HG03039 (cell line): ENCODE data around the gene EPHA2.

Experiments used
- ATAC-seq: cut with Tn5 transposase; IDR thresholded peaks from one replicate; pipeline ENCODE4 v1.9.1; 2021; ENCODE audit warnings: mild to moderate bottlenecking, moderate library complexity; ENCODE audit not compliant: unreplicated experiment

EPHA2 gene

DNA sequence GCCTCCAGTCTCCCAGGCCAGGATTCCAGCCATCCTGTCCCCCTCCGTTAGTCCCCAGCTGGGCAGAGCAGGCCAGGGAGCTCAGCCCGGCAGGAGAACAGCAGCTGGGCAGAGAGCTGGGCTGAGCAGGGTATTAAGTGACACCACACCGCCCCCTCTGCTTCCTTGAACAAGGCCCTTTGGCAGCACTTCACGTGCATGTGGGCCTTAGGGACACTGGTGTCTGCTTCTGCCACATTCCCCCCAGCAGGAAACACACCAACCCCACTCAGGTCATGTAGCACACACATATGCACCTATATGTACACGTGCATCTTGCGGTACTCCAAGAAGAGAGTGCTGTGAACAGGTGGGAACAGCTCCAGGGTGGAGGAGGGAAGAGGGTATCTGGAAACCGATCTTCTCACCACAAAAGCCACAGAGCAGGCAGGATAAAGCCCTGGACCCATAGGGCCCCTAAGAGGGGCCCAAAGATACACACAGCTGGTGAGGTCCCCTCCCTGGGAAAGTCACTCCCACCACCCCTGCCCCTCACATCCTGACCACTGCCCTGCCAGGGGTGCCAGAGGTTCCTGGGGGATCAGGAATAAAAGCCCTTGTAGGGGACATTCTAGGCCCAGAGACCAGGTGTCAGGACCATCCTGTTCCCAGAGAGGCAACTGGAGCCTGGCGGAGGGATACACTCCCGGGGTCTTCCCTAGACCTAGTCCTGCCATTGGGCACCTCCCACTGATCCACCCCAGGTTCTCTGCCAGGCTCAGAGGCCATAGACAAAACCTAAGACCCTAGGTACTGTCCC lies 4.5 kb downstream of the EPHA2 start:
- no peak for ATAC-seq

DNA sequence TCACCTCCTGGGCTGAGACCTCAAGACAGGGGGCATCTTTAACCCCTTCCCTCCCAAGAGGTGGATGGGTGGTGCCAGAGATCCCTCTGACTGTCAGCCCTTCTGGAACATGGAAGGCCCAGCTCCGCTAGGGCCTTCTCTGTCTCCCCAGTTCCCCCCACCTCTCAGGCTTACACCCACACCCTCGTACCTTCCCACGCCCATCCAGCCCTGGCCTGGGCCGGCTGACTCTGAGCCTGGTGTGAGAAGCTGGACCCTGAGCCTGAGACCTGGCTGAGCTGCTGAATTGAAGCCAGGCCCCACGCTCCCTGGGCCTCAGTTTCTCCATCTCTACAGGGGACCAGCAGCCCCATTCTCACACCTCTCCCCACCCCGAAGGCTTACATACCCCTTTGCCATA lies 5.4 kb downstream of the EPHA2 start:
- ATAC-seq = no peak

DNA sequence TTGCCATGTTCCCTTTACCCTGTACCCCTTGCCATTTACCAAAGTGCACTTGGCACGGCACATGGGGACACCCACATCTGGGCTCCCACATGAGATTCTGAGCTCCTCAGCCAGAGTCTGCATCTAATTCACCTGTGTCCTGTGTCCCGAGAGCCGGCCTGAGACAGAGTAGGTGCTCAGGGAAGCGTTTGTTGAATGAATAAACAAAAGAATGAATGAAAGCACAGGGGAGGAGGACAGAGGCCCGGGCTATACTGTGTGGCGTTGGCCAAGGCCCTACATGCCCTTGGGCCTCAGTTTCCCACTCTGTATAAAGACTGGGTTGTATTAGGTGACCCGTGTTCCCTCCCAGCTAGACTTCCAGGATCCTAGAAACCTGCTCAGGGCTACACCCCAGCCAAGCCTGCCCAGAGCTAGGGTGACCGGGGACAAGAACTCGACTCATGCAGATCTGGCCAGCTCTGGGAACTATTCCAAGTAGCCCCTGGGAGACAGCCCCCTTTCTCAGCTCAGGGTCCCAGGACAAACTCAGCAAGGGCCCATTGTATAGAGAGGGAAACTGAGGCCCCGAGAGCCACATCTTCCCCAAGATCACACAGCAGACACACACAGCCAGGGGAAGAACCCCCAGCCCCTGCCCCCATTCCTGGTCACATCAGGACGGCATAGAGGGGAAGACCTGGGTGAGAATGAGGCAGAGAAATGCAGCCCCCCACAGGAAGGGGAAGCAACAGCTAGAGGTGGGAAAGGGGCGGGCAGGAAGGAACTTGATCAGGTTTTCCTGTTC lies 6.0 kb downstream of the EPHA2 start:
- no peak for ATAC-seq

DNA sequence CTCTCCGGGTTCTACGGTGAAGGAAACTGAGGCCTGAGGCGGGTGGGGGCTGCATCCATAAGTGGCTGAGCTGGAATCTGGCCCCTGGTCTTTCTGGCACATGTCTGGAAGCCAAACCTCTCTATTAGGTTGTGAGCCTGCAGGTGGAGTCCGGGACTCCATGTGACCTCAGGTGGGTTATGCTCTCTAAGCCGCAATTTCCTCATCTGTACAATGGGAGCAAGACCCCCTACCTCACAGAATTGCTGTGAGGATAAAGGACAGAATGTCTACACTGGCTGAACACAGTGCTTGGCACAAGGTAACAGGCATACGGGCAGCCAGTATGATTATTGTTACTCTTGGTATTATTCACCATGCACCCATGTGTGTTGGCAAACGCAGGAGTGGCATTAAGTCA lies 6.7 kb downstream of the EPHA2 start:
- ATAC-seq = no peak

DNA sequence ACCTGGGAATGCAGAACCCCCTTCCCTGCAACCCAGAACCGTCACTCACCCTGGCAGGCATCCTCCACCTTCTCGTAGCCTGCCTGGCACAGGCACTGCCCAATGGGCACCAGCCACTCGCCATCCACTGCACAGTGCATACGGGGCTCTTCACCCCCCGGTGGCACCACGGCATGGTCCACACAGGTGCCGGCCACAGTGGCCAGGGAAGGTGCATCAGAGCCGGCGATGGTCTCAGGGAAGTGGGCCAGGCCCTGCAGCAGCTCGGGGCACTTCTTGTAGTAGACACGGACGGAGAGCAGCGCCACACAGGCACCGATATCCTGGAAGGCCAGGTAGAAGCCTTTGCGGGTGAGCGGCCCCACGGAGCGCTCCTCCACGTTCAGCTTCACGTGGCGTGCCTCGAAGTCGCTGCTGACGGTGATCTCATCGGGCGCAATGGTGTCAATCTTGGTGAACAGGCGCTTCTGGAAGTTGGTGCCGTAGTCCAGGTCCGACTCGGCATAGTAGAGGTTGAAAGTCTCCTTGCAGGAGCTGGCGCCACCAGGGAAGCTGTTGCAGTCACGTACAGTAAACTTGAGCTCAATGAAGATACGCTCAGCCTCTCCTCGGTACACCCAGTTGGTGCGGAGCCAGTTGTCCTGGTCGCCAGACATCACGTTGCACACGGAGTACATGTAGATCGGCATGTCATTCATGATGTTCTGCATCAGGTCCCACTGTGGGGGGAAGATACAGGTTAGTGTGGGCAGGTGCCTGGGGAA lies 7.4 kb downstream of the EPHA2 start:
- no peak for ATAC-seq

DNA sequence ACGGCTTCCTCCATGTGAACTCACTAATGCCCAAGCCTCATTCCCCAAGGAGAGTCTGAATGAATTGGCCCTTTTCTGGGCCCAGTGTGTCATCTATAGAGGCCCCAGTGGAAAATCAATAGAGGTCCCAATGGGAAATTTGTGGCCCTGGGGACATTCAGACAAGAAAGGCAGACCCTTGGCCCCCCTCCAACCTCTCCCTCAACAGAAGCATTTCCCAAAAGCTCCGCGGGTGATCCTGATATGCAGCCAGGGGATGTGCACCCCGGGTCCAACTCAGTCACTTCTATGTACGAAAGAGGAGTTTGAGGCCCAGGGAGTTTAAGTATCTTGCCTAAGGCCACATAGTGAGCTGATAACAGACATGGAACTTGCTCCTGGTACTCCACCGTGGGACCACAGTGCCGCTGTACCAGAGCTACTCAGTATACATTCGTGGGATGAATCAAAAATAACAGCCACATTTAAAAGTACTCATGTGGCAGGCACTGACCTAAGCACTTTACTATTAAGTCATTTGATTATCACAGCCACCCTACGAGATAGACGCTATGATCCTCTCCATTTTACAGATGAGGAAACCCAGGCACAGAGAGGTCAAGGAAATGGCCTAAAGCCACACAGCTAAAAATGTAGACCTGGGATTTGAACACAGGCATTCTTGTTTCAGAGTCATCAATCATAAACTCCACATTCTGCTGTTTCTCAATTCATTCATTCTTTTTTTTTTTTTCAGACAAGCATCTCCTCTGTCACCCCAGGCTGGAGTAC lies 8.5 kb downstream of the EPHA2 start:
- ATAC-seq = no peak

DNA sequence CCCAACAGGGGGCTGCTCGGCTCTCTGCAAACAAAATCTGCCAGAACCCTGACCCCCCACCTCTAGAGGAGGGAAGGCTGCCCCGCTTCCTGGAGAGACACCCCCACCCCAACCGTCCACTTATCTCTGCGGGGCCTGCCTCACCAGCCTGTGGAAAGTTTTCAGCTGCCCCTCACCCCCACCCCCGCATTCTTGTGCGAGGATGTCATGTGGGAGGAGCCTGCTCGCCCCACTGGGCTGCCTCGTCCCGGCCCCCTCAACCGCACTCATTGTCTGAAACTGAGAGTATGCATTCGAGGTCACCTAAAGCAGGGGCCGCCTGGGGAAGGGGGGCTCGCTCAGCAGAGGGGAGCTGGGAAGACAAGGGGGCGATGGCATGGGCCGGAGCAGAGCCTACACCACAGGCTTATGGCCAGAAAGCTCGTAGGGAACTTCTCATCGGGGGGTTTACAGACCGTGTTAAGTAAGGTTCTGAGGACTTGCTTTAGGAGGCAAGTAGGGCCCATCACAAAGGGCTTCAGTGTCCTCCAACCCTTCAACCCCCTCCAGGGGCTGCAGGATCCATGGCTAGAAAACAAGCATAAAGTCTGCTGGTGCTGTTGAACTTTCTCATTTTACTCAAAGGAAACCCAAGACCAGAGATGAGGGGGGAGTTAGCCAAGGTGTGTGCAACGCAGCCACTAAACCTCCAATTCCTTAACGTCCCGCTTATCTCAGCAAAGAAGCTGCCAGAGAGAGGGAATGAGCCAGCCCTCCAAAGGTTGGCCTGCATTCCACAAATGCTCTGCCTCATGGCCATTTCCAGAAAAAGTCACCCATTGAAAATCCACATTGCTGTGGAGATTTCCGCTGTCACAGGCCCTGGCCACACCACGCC lies 9.4 kb downstream of the EPHA2 start:
- ATAC-seq = no peak

DNA sequence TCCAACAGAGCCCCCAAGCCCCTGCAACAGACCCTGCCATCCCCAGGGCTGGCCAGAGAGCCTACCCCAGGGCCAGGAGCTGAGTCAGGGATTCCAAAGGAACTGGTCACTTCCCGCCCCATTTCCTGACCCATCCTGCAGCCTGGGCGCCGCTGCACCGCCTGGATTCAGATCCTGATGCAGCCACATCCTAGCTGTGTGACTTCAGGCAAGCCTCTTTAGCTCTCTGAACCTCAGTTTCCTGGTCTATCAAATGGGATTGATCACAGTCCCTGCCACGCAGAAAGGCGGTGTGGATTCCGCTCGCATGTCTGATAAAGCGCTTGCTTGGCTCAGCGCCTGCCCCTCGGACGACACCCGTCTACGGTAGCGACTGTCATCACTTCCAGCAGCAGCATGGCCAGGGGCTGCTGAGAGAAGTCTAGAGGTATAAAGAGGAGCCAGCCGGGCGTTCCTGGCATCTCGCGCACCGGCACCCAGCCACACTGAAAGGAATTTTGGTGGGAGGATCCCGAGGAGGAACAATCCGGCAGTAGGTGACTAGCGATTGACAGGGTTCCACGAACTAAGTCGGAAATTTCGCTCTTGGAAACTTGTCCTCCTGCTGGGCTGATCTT lies 10.1 kb downstream of the EPHA2 start:
- ATAC-seq = no peak

DNA sequence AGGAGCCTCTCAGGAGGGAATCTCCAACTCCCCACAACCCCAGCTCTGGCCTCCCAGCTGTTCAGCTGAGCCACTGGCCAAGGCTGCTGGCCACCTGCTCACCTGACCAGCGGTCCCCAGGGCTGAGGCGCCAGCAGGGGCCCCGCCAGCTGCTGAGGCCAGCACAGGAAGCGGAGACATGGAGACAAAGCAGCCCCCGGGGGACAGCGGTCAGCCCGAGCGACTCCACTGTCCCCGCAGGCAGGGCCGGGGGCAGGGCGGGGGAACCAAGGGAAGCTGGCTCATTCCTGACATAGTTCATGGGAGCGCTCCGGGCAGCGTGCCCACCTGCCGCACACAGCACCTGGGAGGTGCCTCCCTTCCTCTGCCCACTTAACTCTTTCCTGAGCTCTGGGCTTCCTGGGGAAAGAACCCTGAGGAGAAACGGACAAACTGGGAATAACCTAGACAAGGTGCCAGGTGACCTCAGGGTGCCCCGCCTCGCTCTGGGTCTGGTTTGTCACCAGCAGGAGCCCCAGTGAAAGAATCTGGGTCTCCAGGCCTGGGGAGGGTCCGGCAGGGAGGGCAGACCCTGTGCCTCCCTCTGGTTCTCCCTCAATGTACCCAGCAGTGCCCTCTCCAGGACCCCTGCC lies 10.7 kb downstream of the EPHA2 start:
- no peak for ATAC-seq

DNA sequence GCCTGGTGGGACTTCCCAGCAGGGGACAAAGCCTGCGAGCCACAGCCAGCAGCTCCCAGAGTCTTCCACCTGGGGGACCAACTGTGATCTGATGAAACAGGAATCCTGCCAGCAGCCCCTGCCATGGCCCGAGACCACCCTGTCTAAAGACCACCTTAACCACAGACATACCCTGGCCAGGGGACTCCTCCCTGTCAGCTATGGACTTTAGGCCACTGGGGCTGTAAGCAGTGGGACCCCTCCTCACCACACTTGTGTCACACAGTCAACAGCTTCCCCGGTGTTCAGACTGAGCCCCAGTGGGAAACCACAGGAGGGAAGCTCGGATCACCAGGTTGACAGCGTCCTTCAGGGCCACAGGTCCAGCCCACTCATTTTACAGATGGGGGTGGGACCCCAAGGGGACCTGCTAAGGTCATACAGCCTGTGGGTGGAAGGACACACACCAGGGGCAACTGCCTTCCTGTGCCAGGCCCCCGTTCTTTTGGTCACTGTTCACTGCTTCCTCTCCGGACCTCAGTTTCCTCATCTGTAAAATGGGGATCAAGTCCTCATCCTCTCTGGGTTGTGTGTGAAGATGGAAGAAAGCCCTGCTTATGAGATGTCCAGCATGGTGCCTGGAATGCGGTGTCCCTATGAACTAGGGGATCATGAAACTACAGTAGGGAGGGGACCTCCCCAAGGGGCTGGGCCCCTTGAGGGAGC lies 11.4 kb downstream of the EPHA2 start:
- no peak for ATAC-seq

DNA sequence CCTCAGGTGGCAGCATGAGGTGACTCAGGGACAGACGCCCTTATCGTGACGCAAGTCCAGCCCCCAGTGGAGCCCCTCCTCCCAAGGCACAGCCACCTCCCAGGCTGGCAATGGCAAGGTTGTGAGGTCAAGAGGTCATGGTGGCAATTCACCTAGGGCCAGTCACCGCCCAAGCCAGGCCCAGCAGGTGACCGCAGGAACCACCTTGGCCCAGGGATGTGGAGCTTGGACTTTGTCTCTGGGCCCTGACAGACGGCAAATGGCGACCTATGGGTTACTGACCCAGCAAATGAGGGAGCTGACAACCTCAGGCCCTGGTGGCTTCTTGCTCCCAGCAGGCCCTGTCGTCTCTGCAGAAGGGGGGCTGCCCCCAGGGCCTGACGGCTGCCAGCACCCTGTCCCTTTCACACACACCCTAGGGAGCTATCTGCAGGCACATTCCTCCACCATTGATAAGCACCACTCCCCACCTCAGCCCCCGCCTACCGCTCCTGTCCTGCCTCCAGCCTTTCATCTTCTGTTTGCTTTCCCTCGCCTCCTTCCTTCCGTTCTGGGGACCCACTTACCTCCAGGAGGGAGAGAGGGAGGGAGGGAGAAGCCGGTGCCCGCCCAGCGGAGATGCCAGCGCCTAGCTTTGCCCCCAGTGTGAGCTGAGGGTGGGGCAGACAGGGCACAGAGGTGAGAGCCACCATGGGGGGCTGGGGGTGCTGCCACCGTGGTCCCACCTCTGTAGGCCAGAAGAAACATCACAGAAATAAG lies 12.1 kb downstream of the EPHA2 start:
- ATAC-seq = no peak

DNA sequence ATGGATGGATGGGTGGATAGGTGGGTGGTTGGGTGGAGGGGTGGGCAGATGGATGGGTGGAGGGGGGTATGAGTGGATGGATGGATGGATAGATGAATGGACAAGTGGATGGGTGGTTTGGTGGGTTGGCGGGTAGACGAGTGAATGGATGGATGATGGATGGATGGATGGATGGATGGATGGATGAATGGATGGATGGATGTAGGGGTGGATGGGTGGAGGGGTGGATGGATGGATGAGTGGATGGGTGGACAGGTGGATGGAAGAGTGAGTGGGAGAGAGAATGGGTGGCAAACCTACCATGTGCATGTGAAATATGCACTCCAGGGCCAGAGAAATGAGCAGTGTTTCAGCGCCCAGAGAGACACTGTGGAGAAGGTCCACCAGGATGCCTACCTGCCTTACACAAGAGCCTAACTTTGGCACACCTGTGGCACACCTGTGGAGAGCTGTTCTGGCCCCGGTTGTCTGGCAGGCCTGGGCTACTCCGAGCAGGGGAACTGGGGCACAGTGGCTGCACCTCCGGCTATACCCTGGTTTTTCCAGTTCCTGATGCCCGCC lies 12.8 kb downstream of the EPHA2 start:
- no peak for ATAC-seq

DNA sequence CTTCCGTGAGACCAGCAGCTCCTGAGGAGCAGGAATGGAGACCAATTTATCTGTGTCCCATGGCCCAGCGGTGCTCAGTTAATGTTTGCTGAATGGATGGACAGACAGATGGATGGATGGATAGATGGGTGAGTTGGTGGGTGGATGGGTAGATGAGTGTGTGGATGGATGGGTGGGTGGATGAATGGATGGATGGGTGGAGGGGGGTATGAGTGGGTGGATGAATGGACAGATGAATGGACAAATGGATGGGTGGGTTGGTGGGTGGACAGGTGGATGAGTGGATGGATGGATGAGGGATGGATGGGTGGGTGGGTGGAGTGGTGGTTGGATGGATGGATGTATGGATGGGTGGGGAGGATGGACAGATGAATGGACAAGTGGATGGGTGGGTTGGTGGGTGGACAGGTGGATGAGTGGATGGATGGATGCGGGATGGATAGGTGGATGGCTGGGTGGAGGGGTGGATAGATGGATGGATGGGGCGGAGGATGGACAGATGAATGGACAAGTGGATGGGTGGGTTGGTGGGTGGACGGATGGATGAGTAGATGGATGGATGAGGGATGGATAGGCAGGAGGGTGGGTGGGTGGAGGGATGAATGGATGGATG lies 13.4 kb downstream of the EPHA2 start:
- ATAC-seq = no peak

DNA sequence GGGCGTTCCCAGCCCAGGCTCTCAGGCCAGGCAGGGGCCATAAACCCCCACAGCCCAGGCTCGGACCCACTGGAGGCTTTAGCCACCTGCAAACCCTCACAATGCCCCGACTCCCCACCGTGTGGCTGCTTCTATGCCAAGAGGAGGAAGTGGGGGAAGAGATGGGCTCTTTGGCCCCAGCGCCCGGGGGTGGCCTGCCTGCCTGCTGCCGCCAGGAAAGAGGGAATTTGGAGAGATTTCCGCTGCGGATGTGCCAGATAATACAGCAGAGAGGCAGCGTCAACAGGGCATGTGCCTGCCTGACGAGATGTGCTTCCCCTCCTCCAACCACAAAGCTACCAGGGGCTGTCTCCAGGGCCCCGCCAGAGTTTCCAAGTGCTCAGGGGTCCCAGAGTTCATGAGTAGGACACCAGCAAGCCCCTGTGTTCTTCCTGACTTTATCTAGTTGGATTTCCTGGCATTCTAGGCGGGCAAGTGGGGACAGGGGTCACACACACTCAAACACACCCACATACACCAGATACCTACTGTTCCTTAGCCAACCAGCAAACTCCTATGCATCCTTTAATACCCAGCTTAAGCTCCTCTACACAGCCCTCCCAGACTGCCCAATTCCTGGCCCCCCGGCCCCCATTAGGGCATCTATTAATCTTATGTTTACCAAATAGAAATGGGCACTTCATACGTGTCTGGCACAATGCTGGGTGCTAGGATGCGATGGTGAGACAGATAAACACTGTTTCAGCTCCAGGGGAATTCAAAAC lies 14.1 kb downstream of the EPHA2 start:
- no peak for ATAC-seq

DNA sequence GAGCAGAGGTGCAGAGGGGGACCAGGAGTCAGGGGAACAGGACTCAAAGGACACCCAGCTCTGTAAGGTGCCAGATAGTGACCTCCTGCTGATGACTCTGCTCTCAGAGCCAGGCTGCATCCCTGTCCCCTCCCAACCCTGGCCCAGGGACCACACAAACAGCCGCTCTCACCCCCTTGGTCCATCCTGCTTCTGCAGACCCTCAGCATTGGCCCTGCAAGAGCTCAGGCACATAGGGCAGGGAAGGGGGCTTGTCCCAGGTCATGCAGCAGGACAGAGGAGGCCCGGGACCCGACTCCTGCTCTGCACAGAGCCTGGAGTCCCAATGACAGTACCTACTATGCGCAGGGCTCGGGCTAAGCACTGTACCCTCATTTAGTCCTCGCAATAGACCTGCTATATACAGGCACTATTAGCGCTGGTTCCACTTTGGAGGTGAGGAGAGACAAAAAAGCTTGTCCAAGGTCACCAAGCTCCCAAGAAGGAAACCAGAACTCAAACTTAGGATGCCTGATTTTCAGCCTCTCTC lies 15.7 kb downstream of the EPHA2 start:
- no peak for ATAC-seq

DNA sequence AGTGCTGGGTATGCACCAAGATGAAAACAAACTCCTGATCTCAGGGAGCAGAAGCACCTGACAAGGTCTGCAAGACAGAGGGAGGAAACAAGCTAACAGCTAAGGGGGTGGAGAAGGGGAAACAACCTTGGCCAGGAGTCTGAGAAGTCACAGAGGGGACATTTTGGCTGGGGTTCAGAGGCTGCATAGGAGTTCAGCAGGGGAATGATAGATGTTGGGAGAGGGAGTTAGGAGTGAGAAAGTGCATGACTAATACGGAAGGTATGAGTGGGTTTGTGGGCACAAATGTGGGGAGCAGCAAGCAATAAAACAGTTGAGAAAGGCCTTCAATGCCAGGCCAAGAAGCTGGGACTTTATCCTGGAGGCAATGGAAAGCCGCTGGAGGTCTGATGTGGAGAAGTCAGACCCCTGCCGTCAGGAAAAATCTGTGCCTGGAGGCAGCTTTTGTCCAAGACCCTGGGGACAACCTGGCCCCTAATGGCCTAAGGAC lies 16.4 kb downstream of the EPHA2 start:
- no peak for ATAC-seq
